HEK293 (cell line): ENCODE results near the gene PRPH.
"Not testable (repeated sequence)": the region's sequence is repeated elsewhere in the genome, so short reads cannot be mapped to it uniquely, and the experiment has no call there.

Experiments used
- GLI4 ChIP-seq: fragments of 450-650 bp; formaldehyde crosslinking; IDR thresholded peaks from 2 replicates; pipeline ENCODE4 v1.5.1; 2016; ENCODE audit warnings: missing biosample characterization, missing genetic modification characterization
- ZBTB7A ChIP-seq: fragments of 450-650 bp; formaldehyde crosslinking; IDR thresholded peaks from 2 replicates; pipeline ENCODE4 v1.5.1; 2016; ENCODE audit warnings: low read depth, missing biosample characterization, missing genetic modification characterization
- ZNF155 ChIP-seq: fragments of 450-650 bp; formaldehyde crosslinking; IDR thresholded peaks from 2 replicates; pipeline ENCODE4 v1.5.1; 2016; ENCODE audit warnings: missing biosample characterization, missing genetic modification characterization
- ZNF169 ChIP-seq: fragments of 450-650 bp; formaldehyde crosslinking; IDR thresholded peaks from 2 replicates; pipeline ENCODE4 v1.5.1; 2016; ENCODE audit warnings: missing biosample characterization, missing genetic modification characterization
- ZNF211 ChIP-seq: fragments of 450-650 bp; formaldehyde crosslinking; IDR thresholded peaks from 2 replicates; pipeline ENCODE4 v1.5.1; 2016; ENCODE audit warnings: low read depth, missing biosample characterization, missing genetic modification characterization
- ZNF302 ChIP-seq: fragments of 450-650 bp; formaldehyde crosslinking; IDR thresholded peaks from 2 replicates; pipeline ENCODE4 v1.5.1; 2016; ENCODE audit warnings: missing biosample characterization, missing genetic modification characterization, low read depth
- ZNF394 ChIP-seq: fragments of 450-650 bp; formaldehyde crosslinking; IDR thresholded peaks from 2 replicates; pipeline ENCODE4 v1.5.1; 2016; ENCODE audit warnings: missing biosample characterization, missing genetic modification characterization, mild to moderate bottlenecking, moderate library complexity, borderline replicate concordance
- ZNF416 ChIP-seq: fragments of 450-650 bp; formaldehyde crosslinking; IDR thresholded peaks from 2 replicates; pipeline ENCODE4 v1.5.1; 2016; ENCODE audit warnings: missing biosample characterization, missing genetic modification characterization
- TF ChIP-seq, protein P1 (sequence below): fragments of 450-650 bp; formaldehyde crosslinking; IDR thresholded peaks from 2 replicates; pipeline ENCODE4 v1.5.1; 2016; ENCODE audit warnings: missing biosample characterization, missing genetic modification characterization
- TF ChIP-seq, protein P2 (sequence below): fragments of 450-650 bp; formaldehyde crosslinking; IDR thresholded peaks from 2 replicates; pipeline ENCODE4 v1.5.1; 2016; ENCODE audit warnings: missing biosample characterization, missing genetic modification characterization
- TF ChIP-seq, protein P3 (sequence below): fragments of 450-650 bp; formaldehyde crosslinking; conservative IDR thresholded peaks from 2 replicates; pipeline ENCODE4 v1.5.1; 2016; ENCODE audit warnings: low read depth, missing biosample characterization, missing genetic modification characterization

DNA sequence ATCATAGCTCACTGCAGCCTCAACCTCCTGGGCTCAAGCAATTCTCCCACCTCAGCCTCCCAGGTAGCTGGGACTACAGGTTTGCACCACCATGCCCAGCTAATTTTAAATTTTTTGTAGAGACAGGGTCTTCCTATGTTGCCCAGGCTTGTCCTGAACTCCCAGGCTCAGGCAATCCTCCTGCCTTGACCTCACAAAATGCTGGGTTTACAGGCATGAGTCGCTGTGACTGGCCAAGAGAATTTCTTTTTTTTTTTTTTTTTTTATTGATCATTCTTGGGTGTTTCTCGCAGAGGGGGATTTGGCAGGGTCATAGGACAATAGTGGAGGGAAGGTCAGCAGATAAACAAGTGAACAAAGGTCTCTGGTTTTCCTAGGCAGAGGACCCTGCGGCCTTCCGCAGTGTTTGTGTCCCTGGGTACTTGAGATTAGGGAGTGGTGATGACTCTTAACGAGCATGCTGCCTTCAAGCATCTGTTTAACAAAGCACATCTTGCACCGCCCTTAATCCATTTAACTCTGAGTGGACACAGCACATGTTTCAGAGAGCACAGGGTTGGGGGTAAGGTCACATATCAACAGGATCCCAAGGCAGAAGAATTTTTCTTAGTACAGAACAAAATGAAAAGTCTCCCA lies 12.1 kb upstream of the PRPH start:
- TF ChIP-seq ZNF211 (tag by site-specific recombination); ZNF169; ZNF416 (tag by site-specific recombination); ZNF394; GLI4 (tag by site-specific recombination); ZNF155 (tag by site-specific recombination); ZBTB7A; ZNF302 (tag by site-specific recombination): not testable (repeated sequence)
- TF ChIP-seq, protein P1, sequence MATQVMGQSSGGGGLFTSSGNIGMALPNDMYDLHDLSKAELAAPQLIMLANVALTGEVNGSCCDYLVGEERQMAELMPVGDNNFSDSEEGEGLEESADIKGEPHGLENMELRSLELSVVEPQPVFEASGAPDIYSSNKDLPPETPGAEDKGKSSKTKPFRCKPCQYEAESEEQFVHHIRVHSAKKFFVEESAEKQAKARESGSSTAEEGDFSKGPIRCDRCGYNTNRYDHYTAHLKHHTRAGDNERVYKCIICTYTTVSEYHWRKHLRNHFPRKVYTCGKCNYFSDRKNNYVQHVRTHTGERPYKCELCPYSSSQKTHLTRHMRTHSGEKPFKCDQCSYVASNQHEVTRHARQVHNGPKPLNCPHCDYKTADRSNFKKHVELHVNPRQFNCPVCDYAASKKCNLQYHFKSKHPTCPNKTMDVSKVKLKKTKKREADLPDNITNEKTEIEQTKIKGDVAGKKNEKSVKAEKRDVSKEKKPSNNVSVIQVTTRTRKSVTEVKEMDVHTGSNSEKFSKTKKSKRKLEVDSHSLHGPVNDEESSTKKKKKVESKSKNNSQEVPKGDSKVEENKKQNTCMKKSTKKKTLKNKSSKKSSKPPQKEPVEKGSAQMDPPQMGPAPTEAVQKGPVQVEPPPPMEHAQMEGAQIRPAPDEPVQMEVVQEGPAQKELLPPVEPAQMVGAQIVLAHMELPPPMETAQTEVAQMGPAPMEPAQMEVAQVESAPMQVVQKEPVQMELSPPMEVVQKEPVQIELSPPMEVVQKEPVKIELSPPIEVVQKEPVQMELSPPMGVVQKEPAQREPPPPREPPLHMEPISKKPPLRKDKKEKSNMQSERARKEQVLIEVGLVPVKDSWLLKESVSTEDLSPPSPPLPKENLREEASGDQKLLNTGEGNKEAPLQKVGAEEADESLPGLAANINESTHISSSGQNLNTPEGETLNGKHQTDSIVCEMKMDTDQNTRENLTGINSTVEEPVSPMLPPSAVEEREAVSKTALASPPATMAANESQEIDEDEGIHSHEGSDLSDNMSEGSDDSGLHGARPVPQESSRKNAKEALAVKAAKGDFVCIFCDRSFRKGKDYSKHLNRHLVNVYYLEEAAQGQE (tag by site-specific recombination): not testable (repeated sequence)
- TF ChIP-seq, protein P2, sequence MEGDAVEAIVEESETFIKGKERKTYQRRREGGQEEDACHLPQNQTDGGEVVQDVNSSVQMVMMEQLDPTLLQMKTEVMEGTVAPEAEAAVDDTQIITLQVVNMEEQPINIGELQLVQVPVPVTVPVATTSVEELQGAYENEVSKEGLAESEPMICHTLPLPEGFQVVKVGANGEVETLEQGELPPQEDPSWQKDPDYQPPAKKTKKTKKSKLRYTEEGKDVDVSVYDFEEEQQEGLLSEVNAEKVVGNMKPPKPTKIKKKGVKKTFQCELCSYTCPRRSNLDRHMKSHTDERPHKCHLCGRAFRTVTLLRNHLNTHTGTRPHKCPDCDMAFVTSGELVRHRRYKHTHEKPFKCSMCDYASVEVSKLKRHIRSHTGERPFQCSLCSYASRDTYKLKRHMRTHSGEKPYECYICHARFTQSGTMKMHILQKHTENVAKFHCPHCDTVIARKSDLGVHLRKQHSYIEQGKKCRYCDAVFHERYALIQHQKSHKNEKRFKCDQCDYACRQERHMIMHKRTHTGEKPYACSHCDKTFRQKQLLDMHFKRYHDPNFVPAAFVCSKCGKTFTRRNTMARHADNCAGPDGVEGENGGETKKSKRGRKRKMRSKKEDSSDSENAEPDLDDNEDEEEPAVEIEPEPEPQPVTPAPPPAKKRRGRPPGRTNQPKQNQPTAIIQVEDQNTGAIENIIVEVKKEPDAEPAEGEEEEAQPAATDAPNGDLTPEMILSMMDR (tag by site-specific recombination): not testable (repeated sequence)
- TF ChIP-seq, protein P3, sequence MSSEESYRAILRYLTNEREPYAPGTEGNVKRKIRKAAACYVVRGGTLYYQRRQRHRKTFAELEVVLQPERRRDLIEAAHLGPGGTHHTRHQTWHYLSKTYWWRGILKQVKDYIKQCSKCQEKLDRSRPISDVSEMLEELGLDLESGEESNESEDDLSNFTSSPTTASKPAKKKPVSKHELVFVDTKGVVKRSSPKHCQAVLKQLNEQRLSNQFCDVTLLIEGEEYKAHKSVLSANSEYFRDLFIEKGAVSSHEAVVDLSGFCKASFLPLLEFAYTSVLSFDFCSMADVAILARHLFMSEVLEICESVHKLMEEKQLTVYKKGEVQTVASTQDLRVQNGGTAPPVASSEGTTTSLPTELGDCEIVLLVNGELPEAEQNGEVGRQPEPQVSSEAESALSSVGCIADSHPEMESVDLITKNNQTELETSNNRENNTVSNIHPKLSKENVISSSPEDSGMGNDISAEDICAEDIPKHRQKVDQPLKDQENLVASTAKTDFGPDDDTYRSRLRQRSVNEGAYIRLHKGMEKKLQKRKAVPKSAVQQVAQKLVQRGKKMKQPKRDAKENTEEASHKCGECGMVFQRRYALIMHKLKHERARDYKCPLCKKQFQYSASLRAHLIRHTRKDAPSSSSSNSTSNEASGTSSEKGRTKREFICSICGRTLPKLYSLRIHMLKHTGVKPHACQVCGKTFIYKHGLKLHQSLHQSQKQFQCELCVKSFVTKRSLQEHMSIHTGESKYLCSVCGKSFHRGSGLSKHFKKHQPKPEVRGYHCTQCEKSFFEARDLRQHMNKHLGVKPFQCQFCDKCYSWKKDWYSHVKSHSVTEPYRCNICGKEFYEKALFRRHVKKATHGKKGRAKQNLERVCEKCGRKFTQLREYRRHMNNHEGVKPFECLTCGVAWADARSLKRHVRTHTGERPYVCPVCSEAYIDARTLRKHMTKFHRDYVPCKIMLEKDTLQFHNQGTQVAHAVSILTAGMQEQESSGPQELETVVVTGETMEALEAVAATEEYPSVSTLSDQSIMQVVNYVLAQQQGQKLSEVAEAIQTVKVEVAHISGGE (tag by site-specific recombination): not testable (repeated sequence)
